NCI-H1930 (cell line): ENCODE measurements around the gene MFSD11.
"Not testable (repeated sequence)": the region's sequence is repeated elsewhere in the genome, so short reads cannot be mapped to it uniquely, and the experiment has no call there.

Experiments
- DNase-seq, 2 experiments: peaks; one replicate each; lab custom pipeline; 2025; lab: John Stamatoyannopoulos, UW

The MFSD11 gene

DNA sequence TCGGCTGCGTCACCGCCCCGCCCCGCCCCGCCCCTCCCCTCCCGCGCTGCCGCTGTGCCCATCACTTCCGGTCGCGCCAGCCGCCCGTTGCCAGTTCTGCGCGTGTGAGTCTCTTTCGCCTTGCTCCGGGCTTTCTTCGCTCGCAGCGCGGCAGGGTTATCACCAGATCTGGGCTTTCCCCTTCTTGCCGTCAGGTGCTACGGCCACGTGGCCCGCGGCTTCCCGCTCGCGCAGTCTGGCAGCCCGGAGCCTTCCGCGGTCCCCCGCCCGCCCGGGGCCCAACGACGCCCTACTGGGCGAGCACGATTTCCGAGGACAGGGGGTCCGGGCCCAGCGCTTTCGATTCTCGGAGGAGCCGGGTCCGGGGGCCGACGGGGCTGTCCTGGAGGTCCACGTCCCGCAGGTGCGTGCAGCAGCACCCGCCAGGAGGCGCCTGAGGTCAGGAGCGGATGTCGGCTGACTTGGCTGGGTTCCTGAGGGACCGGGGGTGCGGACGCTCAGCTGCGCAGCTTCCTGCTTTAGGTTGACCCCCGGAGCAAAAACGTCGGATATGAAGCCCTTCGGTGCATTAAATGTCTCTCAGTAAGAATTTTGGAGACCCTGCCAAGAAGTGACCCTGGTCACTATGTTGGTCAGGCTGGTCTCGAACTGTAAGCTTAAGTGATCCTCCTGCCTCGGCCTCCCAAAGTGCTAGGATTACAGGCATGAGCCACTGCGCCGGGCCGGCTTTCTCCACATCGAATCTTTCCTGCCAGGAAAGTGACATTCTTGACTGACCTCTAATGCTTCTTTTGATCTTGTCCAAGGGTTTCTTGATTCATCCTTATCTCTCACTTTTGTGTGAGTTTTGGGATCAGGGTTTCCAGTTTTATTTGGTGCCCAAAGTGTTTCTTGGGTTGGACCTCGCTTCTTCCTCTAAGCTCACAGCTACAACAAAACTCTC lies 10.9 kb upstream of the MFSD11 start, which contains the start of gene METTL23:
TSS of gene METTL23 (plus strand) at position 64 of the 943 bp plus-strand sequence. CDS start 2,872 bp downstream, outside the sequence.
- DNase-seq, result peak; percentile 41 to 79

DNA sequence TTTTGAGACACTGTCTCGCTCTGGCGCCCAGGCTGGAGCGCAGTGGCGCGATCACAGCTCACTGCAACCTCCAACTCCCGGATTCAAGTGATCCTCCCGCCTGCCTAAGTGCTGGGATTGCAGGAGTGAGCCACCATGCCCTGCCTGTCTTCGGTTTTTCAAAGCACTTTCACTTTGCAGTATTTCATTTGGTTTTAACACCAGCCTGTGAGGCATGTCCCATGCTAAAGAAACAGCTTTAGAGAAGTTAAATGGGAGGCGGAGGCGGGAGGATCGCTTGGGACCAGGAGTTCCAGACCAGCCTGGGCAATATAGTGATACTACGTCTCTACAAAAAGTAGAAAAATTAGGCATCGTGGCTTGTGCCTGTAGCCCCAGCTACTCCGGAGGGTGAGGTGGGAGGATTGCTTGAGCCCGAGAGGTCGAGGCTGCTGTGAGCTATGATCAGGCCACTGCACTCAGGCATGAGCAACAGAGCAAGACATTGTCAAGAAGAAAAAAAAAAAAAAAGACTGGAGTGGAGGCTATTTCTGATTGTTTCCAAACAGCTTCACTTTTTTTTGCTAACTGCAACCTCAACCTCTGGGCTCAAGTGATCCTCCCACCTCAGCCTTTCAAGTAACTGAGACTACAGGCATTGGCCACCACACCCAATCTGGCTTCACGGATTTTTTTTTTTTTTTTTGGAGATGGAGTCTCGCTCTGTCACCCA lies 10.0 kb upstream of the MFSD11 start:
- no peak for DNase-seq

DNA sequence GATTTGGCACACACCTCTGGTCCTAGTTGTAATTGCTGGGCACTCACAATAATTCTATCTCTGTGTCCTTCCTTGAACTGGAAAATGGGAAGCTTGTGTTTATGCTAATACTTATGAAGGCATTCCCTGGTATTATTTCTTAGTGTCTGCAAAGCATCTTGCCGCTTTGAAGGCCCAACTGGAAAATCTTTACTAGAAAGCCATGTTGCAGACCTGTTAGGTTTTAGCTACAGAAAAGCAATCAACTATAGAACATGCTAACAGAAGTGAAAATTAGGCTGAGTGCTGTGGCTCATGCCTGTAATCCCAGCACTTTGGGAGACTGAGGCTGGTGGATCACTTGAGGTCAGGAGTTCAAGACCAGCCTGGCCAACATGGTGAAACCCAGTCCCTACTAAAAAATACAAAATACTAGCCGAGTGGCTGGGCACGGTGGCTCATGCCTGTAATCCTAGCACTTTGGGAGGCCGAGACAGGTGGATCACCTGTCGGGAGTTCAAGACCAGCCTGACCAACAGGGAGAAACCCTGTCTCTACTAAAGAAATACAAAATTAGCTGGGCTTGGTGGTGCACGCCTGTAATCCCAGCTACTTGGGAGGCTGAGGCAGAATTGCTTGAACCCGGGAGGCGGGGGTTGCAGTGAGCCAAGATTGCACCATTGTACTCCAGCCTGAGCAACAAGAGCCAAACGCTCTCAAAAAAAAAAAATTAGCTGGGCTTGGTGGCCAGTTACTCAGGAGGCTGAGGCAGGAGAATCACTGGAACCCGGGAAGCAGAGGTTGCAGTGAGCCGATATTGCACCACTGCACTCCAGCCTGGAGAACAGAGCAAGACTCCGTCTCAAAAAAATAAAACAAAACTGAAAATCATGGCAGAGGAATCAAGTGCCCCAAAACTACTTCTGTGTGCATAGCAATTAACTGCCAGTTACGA lies 5.9 kb upstream of the MFSD11 start:
- not testable (repeated sequence) for DNase-seq

DNA sequence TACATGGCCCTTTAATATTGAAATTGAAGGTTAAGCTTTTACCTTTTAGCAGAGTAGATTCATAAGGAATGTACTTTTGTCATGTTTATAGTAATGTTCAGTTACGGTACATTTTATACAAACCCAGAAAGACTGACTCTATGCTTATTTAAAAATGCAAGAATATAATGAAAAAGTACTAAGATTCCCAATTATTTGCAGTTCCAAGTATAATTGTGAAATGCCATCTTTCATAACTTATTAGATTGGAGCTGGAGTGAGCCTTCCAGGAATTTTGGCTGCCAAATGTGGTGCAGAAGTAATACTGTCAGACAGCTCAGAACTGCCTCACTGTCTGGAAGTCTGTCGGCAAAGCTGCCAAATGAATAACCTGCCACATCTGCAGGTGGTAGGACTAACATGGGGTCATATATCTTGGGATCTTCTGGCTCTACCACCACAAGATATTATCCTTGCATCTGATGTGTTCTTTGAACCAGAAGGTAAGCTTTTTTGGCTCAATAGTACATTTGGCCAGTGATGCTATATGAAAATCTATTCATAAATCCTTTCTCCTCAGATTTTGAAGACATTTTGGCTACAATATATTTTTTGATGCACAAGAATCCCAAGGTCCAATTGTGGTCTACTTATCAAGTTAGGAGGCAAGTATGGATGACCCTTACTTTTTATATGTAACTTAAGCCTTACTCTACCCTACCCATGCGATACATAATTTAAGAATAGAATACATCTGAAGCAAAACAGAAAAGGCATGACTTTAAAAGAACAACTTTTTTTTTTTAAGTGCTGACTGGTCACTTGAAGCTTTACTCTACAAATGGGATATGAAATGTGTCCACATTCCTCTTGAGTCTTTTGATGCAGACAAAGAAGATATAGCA lies 4.9 kb upstream of the MFSD11 start:
- DNase-seq, result no peak

DNA sequence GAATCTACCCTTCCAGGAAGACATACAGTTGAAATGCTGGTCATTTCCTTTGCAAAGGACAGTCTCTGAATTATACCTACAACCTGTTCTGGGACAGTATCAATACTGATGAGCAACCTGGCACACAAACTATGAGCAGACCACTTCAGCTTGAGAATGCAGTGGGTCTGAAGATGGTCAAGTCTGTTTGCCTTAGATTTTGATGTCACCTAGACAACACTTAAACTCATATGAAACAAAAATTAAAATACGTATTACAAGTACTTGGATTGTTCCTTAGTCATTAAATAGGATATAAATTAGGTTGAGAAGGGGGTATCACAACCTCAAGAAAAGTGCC lies 4.3 kb upstream of the MFSD11 start:
- no peak for DNase-seq

DNA sequence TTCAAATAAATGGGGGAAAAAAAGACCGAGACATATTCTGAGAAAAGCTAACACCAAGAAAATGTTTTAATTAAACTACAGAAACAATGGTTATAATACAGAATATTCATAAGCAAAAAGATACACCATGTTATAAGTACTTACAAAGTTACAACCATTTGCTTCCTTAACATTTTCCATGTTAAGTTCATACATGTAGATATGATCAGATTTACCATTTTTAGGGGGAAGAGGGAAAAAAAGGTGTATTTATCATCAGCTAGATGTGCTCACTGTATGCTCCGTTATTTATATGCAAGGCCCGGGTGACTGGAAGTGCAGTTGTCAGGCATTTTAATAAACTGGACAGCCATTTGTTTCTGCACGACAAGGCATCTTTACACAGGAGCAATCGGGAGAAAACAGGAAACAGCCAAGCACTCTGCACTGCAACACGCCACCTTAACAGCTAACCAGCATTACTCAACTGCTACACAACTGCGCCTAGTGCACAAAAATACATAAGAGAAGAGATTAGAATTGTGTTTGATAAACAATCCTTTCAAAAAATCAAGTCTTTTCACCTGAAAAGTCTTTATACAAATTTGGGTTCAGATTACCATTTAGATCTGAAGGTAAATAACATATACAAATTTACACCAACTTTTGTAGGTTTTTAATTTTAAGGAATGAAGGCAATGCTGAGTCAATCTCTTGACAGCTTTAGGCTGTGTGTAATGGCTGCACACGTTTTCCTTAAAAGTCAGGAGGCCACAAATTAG lies 3.7 kb upstream of the MFSD11 start:
- DNase-seq, result no peak

DNA sequence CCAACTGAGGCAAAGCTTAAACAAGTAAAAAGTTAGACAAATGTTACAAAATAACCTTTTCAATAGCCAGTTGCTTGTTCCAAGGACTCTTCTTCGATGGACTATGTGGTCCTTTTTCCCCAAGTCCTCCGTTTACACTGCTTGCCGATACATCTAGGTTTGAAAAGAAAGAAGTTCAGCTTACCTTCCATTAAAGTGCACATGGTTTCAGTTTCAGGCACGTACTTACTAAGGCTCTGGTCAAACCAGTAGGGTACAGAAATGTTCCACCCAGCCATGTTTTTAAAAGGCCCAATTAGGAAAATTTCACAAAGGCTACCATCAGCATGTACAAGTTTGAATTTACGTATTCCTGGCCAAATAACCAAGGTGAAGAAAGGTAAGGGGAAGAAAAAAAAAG lies 2.9 kb upstream of the MFSD11 start:
- DNase-seq, result no peak

DNA sequence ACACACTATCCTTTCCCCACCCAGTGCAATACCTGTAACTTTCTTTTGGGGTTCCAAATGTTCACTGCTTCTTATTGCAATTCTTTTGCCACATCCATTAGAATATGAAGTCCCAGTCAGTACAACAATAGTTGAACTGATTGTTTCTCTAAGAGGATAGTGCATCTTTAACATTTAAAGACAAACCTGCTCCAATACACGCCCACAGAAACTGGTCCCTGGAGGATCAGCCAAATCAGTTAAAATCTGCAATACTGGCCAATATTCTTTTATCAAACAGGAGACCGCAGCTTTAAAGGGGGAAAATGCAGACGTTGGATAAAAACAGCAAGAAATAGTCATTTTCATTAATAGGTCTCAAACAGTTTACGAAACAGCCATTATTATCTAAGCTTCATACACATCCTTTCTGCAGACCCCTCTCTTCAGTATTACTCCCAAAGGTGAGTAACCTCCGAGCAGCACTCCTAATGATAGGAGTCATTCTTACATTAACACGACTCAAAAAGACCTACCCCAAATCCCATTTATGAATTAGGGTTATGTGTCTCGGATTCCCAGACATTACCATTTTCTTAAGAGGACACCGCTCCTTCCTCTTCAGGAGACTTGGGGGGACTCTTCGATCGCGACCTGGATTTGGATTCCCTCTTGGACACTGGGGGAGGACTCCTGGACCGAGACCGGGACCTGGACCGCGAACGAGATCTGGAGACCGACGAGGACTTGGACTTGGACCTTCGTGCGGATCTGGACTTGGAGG lies 2.2 kb upstream of the MFSD11 start:
- no peak for DNase-seq

DNA sequence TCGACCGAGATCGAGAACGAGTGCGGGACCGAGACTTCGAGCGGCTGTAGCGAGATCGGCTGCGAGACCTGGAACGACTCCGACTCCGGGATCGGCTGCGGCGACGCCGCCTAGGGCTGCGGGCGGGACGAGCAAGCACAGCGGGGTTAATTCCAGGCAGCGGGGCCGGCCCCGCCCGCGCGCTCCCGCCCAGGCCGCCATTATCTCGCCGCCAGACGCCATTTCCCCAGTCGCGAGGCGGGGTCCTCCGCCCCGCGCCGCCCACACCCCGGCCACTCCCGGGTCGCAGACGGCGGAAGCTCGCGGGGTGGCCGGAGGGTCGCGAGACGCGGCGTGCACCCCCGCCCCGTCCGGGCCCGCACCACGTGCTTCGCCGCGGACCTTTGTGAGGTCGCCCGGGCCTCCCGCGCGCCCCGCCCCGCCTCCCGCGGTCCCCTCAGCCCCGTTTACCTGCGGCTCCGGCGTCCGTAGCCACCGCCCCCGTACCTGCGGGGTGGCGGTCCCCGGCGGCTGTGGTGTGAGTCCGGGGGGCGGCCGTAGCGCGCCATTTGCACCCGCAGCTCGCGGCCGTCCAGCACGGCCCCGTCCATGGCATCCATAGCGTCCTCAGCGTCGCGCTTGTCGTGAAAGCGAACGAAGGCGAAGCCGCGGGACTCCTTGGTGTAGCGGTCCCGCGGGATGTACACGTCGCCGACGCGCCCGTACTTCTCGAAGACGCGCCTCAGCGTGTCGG lies 1.4 kb upstream of the MFSD11 start:
- peak in 1 of 2 experiments; percentile 75 for DNase-seq

DNA sequence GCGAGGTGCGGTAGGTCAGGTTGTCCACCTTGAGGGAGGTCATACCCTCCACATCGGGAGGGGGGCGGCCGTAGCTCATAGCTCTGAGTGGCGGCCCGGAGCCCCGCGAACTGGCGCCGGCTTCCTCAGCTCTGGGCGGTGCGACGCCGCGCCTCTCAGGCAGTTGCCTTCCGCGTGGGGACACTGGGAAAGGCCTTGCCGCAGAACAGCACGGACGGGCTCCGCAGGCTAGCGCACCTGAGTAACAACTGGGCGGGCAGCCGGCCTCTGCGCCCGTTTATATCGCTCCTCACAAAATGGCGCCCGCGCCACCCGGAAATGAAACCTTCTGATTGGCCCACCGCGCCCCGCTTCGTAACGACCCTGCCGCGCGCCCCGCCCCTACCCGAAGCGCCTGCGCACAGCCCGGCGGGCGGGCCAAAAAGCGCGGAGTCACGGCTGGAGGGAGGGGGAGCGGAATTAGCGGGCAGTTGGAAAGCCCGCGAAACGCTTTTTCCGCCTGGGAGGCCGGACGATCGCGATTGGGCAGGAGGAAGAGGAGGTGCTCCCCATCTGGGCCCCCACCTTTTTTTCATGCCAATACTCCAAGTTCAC lies 740 bp upstream of the MFSD11 start, which contains the start of gene SRSF2:
TSS of gene SRSF2 (minus strand) at position 250 of the 594 bp plus-strand sequence. CDS start at position 79, 171 bp downstream.
- peak; percentile 98 to 99 for DNase-seq

DNA sequence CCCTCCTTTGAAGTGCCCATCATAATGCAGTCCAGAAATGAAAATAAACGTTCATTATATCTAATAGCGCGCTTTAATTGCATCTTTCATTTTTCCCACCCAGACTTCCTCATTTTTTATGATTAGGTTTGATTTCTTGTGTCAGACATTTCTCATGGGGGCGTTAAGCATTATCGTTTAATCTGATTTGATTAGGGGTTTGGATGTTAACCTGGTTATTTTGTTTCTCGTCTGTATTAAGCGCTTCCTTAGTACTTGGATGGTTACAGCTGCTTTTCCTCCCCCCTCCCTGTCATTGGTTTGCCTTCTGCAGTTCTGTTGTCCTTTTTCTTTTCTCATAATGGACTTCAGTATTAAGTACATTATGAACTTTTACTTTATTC lies 540 bp downstream of the MFSD11 start:
- DNase-seq, result no peak

DNA sequence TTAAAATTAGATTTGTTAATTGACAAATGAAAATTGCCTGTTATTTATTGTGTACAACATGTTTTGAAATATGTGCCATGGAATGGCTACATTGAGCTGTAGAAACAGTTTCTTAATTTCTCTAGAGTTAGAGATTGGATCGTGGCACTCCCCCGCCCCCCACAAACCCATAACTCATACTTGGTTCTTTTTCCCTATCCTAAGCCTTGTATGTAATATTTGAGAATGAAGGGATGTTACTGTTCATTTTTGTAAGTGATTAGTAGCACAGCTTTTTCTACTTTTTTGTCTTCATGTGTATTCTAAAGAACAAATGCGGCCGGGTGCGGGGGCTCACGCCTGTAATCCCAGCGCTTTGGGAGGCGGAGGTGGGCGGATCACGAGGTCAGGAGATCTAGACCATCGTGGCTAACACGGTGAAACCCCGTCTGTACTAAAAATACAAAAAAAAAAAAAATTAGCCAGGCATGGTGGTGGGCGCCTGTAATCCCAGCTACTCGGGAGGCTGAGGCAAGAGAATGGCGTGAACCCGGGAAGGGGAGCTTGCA lies 1.7 kb downstream of the MFSD11 start:
- DNase-seq, result not testable (repeated sequence)

DNA sequence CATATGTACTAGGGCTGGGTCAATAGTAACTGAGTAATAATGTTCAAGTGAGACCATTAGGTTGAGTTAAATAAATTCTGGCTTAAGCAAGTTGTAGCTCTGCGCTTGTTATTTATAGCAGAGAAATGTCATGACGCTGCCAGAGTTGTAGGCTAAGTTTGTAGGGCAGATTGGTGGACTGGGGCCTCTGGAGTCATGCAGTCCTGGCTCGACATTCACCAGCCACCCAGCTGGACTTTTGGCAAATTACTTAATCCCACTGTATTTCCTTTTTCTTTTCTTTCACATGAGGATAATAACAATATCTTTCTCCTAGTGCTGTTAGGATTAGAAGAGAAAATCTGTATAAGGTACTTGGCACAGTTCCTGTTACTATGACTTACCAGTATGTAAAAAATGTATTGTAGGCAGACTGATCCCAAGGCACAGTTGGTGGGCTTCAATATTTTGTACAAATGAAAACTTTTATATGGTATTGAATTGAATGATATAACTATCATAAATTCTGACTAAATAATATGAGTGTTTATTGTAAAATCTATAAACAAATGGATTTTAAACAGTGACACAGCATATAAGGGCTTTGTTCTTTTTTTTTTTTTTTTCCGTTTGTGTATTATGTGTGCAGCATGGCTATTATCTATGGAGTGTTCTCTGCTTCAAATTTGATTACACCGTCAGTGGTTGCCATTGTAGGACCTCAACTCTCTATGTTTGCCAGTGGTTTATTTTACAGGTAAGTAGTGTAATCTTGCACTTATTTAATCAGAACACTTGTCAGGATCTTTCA lies 2.6 kb downstream of the MFSD11 start:
- DNase-seq, result no peak

DNA sequence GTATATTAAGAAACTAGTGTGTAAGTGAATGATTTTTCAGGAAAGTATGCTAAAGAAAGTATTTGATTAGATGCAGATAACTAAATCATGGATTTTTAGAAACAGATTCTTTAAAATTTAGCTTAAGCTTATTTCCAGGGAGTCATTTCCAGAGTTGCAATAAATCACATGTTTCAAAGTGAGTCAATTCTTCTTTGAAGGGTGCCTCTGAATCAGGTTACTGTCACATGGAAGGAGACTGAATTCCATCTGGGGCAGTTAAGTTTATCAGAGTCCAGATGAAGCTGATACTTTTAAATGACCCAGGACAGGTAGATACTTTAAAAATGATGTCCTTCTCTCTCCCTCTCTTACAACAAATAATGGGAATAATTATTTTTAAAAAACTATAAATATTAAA lies 5.0 kb downstream of the MFSD11 start:
- DNase-seq, result no peak

DNA sequence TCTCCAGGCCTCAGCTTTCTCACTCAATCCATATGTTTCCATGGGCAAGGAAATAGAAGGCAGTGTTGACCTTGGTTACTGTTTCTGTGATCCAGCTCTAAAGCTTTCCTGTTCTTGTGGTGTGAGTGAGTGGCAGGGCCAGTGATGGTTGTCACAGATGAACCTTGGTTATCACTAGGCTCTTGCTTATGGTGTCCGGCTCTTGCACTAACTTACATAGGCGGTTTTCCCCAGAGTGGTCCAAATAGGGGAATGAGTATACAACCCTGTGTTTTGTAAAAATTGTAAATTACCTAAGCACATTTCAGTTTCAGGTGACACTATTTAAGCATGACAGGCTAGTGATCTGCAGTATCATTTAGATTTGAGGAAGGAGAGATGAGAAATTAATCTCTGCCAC lies 6.8 kb downstream of the MFSD11 start:
- DNase-seq, result no peak

DNA sequence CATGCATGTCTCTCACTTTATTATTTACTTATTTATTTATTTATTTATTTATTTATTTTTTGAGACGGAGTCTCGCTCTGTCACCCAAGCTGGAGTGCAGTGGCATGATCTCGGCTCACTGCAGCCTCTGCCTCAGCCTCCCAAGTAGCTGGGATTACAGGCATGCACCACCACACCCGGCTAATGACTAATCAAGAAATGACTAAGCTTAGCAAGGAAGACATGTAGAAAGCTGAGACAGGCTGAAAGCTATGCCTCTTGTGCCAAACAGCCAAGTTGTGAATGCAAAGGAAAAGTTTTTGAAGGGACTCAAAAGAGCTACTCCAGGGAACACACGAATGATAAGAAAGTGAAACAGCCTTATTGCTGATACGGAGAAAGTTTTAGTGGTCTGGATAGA lies 7.9 kb downstream of the MFSD11 start:
- not testable (repeated sequence) for DNase-seq

DNA sequence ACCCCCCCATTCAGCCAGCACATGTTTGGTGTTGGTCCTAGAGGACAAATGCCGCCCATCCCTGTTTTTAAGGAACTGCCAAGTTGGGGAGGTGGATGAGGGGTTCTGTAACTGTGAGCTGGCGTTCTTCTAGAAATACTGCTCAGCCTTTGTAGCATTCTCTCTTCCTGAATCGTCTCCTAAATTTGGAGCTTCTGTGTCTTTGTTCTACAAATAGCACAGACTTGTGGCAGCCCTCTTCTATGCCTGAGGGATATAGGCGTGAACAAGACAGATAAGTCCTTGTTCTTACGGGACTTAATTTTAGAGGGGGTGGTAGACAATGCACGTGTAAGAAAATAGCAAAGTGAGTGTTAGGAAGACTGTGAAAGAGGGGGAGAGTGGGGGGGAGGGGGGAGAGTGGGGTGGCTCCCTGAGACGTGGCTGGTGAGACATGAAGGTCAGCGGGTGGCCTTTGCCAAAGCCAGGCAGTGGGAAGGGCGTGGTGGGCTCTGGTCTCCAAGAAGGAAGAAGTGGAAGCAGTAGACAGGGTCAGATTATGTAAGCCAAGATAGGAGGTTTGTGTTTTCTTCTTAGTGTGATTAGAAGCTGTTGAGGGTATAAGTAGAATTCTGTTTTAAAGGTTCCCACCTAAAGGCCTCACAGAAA lies 9.9 kb downstream of the MFSD11 start:
- no peak for DNase-seq
